HepG2 (cell line): ENCODE results near the gene NCOA6. TPM values are rescaled to one million over a fixed set of nuclear protein-coding genes. Genes with fewer than 3 reads are reported as not detected.

Experiments used
- BCL3 ChIP-seq: sonication (generic); formaldehyde crosslinking; IDR thresholded peaks from 2 replicates; pipeline ENCODE4 v1.5.1; 2020; ENCODE audit warnings: mild to moderate bottlenecking, missing genetic modification reagents, moderate library complexity
- BORCS8-MEF2B ChIP-seq: sonication (generic); formaldehyde crosslinking; IDR thresholded peaks from 2 replicates; pipeline ENCODE4 v1.8.0; 2022; ENCODE audit warnings: mild to moderate bottlenecking, missing genetic modification reagents
- DNMT1 ChIP-seq: sonication (generic); formaldehyde crosslinking; IDR thresholded peaks from 2 replicates; pipeline ENCODE4 v1.5.1; 2020; ENCODE audit warnings: mild to moderate bottlenecking, missing genetic modification reagents
- ESRRA ChIP-seq: sonication (generic); formaldehyde crosslinking; IDR thresholded peaks from 2 replicates; pipeline ENCODE4 v1.5.1; 2020; ENCODE audit warnings: mild to moderate bottlenecking, low read depth, missing genetic modification reagents
- FUBP1 ChIP-seq: sonication (generic); formaldehyde crosslinking; IDR thresholded peaks from 2 replicates; pipeline ENCODE4 v1.5.1; 2020; ENCODE audit warnings: missing genetic modification reagents, mild to moderate bottlenecking, borderline replicate concordance
- HINFP ChIP-seq: sonication (generic); formaldehyde crosslinking; IDR thresholded peaks from 2 replicates; pipeline ENCODE4 v1.4.0; 2020; ENCODE audit warnings: low read depth, mild to moderate bottlenecking, missing genetic modification reagents
- TBX3 ChIP-seq: fragments of 450-650 bp; IDR thresholded peaks from 2 replicates; pipeline ENCODE4 v1.6.1; 2017; ENCODE audit warnings: antibody characterized with exemption, mild to moderate bottlenecking, inconsistent platforms, borderline replicate concordance
- UBTF ChIP-seq: sonication (generic); formaldehyde crosslinking; IDR thresholded peaks from 2 replicates; pipeline ENCODE4 v1.4.0; 2020; ENCODE audit warnings: mild to moderate bottlenecking, missing genetic modification reagents
- ZFP36L2 ChIP-seq: sonication (generic); formaldehyde crosslinking; IDR thresholded peaks from 2 replicates; pipeline ENCODE4 v1.4.0; 2020; ENCODE audit warnings: missing genetic modification reagents
- ZFX ChIP-seq: sonication (generic); formaldehyde crosslinking; IDR thresholded peaks from 2 replicates; pipeline ENCODE4 v1.4.0; 2020; ENCODE audit warnings: mild to moderate bottlenecking, low read depth, missing genetic modification reagents, moderate library complexity
- ZNF276 ChIP-seq: sonication (generic); formaldehyde crosslinking; IDR thresholded peaks from 2 replicates; pipeline ENCODE4 v1.4.0; 2020; ENCODE audit warnings: mild to moderate bottlenecking, low read depth, missing genetic modification reagents
- ZNF296 ChIP-seq: sonication (generic); formaldehyde crosslinking; conservative IDR thresholded peaks from 2 replicates; pipeline ENCODE4 v1.5.0; 2020; ENCODE audit warnings: mild to moderate bottlenecking, missing genetic modification reagents
- ZNF501 ChIP-seq: sonication (generic); formaldehyde crosslinking; IDR thresholded peaks from 2 replicates; pipeline ENCODE4 v1.5.1; 2020; ENCODE audit warnings: mild to moderate bottlenecking, moderate library complexity, missing genetic modification reagents
- ZNF598 ChIP-seq: sonication (generic); formaldehyde crosslinking; IDR thresholded peaks from 2 replicates; pipeline ENCODE4 v1.5.1; 2020; ENCODE audit warnings: mild to moderate bottlenecking, missing genetic modification reagents, borderline replicate concordance
- ZNF781 ChIP-seq: sonication (generic); formaldehyde crosslinking; IDR thresholded peaks from 2 replicates; pipeline ENCODE4 v1.5.1; 2020; ENCODE audit warnings: borderline replicate concordance, mild to moderate bottlenecking, missing genetic modification reagents; ENCODE audit errors: not compliant biosample characterization
- polyA plus RNA-seq, 8 experiments: library from polyadenylated mRNA; depleted of rRNA in 3 of 8; stranded (reverse) in 7 of 8; unstranded in 1 of 8; fragments of >200 nt; fragmentation: Illumina TruSeq in 4 of 8; extraction: Trizol in 4 of 8; gene quantifications; 2 replicates each; pipeline versions ENCODE4 v1.2.1 to v1.2.3, GENCODE V29; 2011 to 2016; ENCODE audit warnings: low read depth in 4 of 8, missing spikeins in 1 of 8, mixed read lengths in 1 of 8; ENCODE audit not compliant: insufficient read depth in 1 of 8
- total RNA-seq, 5 experiments: library from RNA; depleted of rRNA; stranded (reverse); fragments of >200 nt; fragmentation: Illumina TruSeq; extraction: Trizol; gene quantifications; 2 replicates each; pipeline ENCODE4 v1.2.3, GENCODE V29; 2016; ENCODE audit warnings: low read depth in 1 of 5
- TF ChIP-seq, protein P1 (sequence below): IDR thresholded peaks from 2 replicates; pipeline ENCODE4 v1.6.1; 2012; ENCODE audit warnings: low read depth, low read length, improper control_type of control experiment

Gene NCOA6
- total and polyA plus RNA-seq, 2 of the 13 experiments (the other 11 are each of a cell fraction or from before 2014, with no cell fraction given): 11.2 to 29.3 TPM

DNA sequence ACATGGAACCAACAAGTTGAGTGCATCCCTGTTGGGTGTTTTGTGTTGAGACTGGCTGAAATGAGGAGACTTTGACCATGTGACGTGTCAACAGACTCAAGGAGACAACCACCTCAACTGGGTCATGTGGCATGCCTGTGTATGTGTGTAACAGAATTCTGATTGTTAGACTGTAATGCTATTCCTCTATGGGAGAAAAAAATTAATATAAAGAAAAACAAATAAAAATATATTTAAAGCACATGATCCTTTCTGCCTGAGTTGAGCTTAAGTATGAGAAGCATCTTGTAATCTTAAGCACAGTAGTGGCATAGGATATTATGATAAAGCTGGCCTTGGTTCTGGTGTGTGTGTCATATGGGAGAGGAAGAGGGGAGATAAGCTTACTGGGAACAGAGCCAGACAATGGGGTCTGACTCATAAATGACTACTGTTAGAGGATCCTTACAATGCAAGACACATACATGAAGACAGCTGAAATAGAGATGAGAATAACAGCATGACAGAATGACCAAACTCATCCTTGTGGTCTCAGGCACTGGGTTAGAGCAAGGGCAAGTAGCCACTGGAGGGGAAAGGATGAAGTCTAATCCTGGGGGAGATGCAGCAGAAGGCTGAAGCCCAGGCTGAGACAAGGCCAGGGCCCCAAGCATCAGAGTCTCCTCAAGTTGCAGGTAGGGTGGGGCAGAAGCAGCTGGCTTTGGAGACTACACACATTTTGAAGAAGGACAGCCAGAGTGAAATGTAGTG is 112.1 kb downstream of the NCOA6 start (continued):
- 0 out of 2 replicates have a peak, but pooled peaks have one; percentile 14 for TF ChIP-seq TBX3
- TF ChIP-seq ESRRA (CRISPR knock-in tag): 0 out of 2 replicates have a peak, but pooled peaks have one; percentile 13
- no peak for TF ChIP-seq BCL3 (CRISPR knock-in tag)
- TF ChIP-seq FUBP1: peak; percentile 92; the same call in 1 of the 2 replicates
- no peak for TF ChIP-seq BORCS8-MEF2B
- TF ChIP-seq ZNF598 (CRISPR knock-in tag): peak; percentile 57; the same call in 1 of the 2 replicates
- 0 out of 2 replicates have a peak, but pooled peaks have one; percentile 38 for TF ChIP-seq HINFP (CRISPR knock-in tag)
- no peak for TF ChIP-seq UBTF (CRISPR knock-in tag)
- TF ChIP-seq ZNF781 (CRISPR knock-in tag): no peak
- TF ChIP-seq ZFX: 0 out of 2 replicates have a peak, but pooled peaks have one; percentile 37
- no peak for TF ChIP-seq ZFP36L2 (CRISPR knock-in tag)
- TF ChIP-seq DNMT1 (CRISPR knock-in tag): 0 out of 2 replicates have a peak, but pooled peaks have one; percentile 52
- 0 out of 2 replicates have a peak, but pooled peaks have one; percentile 53 for TF ChIP-seq ZNF296 (CRISPR knock-in tag)
- TF ChIP-seq ZNF276 (CRISPR knock-in tag): 0 out of 2 replicates have a peak, but pooled peaks have one; percentile 49
- 0 out of 2 replicates have a peak, but pooled peaks have one; percentile 58 for TF ChIP-seq ZNF501 (CRISPR knock-in tag)
- TF ChIP-seq, protein P1, sequence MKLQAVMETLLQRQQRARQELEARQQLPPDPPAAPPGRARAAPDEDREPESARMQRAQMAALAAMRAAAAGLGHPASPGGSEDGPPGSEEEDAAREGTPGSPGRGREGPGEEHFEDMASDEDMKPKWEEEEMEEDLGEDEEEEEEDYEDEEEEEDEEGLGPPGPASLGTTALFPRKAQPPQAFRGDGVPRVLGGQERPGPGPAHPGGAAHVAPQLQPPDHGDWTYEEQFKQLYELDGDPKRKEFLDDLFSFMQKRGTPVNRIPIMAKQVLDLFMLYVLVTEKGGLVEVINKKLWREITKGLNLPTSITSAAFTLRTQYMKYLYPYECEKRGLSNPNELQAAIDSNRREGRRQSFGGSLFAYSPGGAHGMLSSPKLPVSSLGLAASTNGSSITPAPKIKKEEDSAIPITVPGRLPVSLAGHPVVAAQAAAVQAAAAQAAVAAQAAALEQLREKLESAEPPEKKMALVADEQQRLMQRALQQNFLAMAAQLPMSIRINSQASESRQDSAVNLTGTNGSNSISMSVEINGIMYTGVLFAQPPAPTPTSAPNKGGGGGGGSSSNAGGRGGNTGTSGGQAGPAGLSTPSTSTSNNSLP: peak; percentile 59
